T-helper 2 cell treated with Interferon-gamma antibody and Interleukin-4, amounts not matched to agents 5 μg/mL and 100 μg/mL, for 36 hours (primary cell): ENCODE measurements around the gene CLEC7A.
A peak's percentile ranks its signal among the peaks of the same experiment; 100 is the strongest.

Experiments used
- DNase-seq: peaks from one replicate; pipeline ENCODE4 v3.0.0; 2021; ENCODE audit warnings: low spot score
- H3K27ac Mint-ChIP-seq: one replicate; pipeline ENCODE4 v1.8.0; 2021; ENCODE audit warnings: mild to moderate bottlenecking, mixed read lengths
- H3K27me3 Mint-ChIP-seq: one replicate; pipeline ENCODE4 v1.8.0; 2021; ENCODE audit warnings: low read depth, mixed read lengths
- H3K36me3 Mint-ChIP-seq: one replicate; pipeline ENCODE4 v1.8.0; 2021; ENCODE audit warnings: low read depth, mixed read lengths
- H3K4me1 Mint-ChIP-seq: one replicate; pipeline ENCODE4 v1.8.0; 2021; ENCODE audit warnings: low read depth, mixed read lengths
- H3K4me3 Mint-ChIP-seq: one replicate; pipeline ENCODE4 v1.8.0; 2022; ENCODE audit warnings: mild to moderate bottlenecking, moderate library complexity, mixed read lengths
- H3K9me3 Mint-ChIP-seq: one replicate; pipeline ENCODE4 v1.8.0; 2021; ENCODE audit warnings: mixed read lengths

The CLEC7A gene

DNA sequence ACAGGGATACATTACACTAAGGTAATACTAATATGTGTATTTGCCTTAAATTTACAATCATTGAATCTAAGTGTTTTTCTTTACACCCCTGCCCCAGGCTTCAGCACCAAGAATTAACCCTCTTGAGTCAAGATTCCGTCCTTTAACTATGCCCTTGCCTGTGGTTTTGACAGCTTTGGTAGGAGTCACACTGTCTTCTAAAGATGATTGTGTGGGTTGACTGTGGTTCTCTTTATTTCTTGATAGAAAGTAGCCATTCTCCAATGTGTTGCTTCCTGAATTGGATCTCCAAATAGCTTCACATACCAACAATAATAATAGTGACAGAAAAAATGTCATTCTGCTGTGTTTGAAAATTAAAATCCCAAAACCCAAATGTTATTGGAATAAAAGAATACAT is 3.6 kb downstream of the CLEC7A start:
- H3K36me3 Mint-ChIP-seq, result no peaks in the 10 kb centered on the region
- H3K9me3 Mint-ChIP-seq, result no peaks in the 10 kb centered on the region
- H3K27ac Mint-ChIP-seq, result no peak overlapping the region
- H3K27me3 Mint-ChIP-seq, result peaks cover 38% of the 10 kb centered on the region
- DNase-seq, result no peak
- H3K4me3 Mint-ChIP-seq, result no peak overlapping the region
- H3K4me1 Mint-ChIP-seq, result peaks cover 13% of the 10 kb centered on the region

GRCh38 chr12:10122689-10123088 is 7.3 kb downstream of the CLEC7A start:
- Mint-ChIP-seq H3K9me3 (no peaks in the 10 kb centered on the region), H3K4me3 (no peak overlapping the region), H3K36me3 (no peaks in the 10 kb centered on the region), H3K27ac (no peak overlapping the region), H3K4me1 (no peaks in the 10 kb centered on the region), H3K27me3 (peaks cover 27% of the 10 kb centered on the region)
- no peak for DNase-seq

DNA sequence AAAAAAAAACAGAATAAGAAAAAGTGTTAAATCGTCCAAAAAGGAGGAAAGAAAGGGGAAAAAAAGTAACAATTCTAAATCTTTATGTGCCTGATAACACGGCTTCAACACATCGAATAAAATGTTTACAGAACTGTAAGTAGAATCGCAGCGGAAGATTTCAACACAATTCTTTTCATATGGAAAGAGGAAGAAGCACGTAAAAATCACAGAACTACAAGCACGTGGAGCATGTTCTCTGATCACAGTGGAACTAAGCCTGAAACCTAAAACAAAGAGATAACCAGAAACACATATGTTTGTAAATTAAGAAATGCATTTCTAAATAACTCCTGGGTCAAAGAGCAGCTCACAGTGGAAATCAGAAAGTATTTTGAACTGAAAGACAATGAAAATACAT is 8.7 kb downstream of the CLEC7A start:
- Mint-ChIP-seq H3K4me3 (no peak overlapping the region), H3K4me1 (no peaks in the 10 kb centered on the region), H3K9me3 (no peaks in the 10 kb centered on the region), H3K27me3 (peaks cover 17% of the 10 kb centered on the region), H3K36me3 (no peaks in the 10 kb centered on the region), H3K27ac (no peak overlapping the region)
- DNase-seq, result no peak

- DNase-seq, result no peak
- Mint-ChIP-seq H3K27ac (no peak overlapping the region), H3K9me3 (no peaks in the 10 kb centered on the region), H3K4me3 (no peak overlapping the region), H3K36me3 (no peaks in the 10 kb centered on the region), H3K4me1 (no peaks in the 10 kb centered on the region), H3K27me3 (peaks cover 7% of the 10 kb centered on the region)
Measured at GRCh38 chr12:10119066-10119465, 10.9 kb downstream of the CLEC7A start.

DNA sequence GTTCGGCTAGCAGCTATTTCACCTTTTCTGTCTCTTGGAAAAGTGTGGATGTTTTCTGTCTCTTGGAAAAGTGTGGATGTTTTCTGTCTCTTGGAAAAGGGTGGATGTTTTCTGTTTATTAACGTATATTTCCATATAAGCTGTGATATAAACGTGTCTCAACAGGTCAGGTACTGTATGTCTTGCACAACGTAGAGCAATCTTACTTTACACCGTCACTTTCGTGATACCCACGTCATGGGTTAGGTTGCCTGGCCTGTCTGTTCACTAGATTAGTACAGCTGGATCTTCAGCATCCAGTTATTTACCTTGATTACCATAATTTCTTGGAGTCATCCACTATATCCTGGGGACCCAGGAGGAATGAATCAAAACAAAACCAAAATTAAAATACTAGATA is 14.1 kb downstream of the CLEC7A start:
- no peaks in the 10 kb centered on the region for H3K4me1 Mint-ChIP-seq
- no peak overlapping the region for H3K27ac Mint-ChIP-seq
- peaks cover 7% of the 10 kb centered on the region for H3K27me3 Mint-ChIP-seq
- H3K36me3 Mint-ChIP-seq, result no peaks in the 10 kb centered on the region
- H3K4me3 Mint-ChIP-seq, result no peak overlapping the region
- DNase-seq, result no peak
- H3K9me3 Mint-ChIP-seq, result no peaks in the 10 kb centered on the region

- Mint-ChIP-seq H3K4me3 (no peak overlapping the region), H3K27me3 (peaks cover 7% of the 10 kb centered on the region), H3K27ac (no peak overlapping the region), H3K4me1 (no peaks in the 10 kb centered on the region), H3K9me3 (no peaks in the 10 kb centered on the region), H3K36me3 (no peaks in the 10 kb centered on the region)
- DNase-seq, result no peak
Measured at GRCh38 chr12:10115311-10115710, 14.7 kb downstream of the CLEC7A start.

GRCh38 chr12:10113920-10114319 is 16.1 kb downstream of the CLEC7A start:
- Mint-ChIP-seq H3K4me1 (no peaks in the 10 kb centered on the region), H3K27ac (no peak overlapping the region), H3K9me3 (no peaks in the 10 kb centered on the region), H3K36me3 (no peaks in the 10 kb centered on the region), H3K4me3 (no peak overlapping the region), H3K27me3 (peaks cover 8% of the 10 kb centered on the region)
- no peak for DNase-seq

- DNase-seq, result no peak
- H3K4me3 Mint-ChIP-seq, result no peak overlapping the region
- no peaks in the 10 kb centered on the region for H3K4me1 Mint-ChIP-seq
- no peaks in the 10 kb centered on the region for H3K9me3 Mint-ChIP-seq
- no peak overlapping the region for H3K27ac Mint-ChIP-seq
- no peaks in the 10 kb centered on the region for H3K36me3 Mint-ChIP-seq
- H3K27me3 Mint-ChIP-seq, result peaks cover 7% of the 10 kb centered on the region
Measured at GRCh38 chr12:10113075-10113474, 16.9 kb downstream of the CLEC7A start.

DNA sequence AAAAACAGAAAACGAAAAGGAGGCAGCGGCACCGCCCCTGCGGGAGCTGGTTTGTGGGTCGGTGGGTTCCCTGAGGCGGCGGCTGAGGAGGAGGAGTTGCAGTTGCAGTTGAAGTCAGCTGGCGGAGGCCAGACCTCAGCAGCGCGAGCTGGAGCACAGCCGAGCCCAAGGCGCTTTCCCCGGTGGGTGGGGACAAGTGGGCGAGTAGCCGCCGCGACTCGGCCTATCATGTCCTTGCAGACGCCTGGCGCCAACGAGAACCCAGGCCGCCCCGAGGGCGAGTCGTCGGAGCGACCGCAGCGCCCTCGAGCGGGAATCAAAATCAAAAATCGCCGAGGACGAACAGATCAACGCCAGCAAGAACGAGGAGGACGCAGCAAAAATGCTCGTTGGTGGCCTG is 18.5 kb downstream of the CLEC7A start:
- Mint-ChIP-seq H3K27ac (peak overlapping the region; percentile 58), H3K4me3 (no peak overlapping the region), H3K36me3 (no peaks in the 10 kb centered on the region), H3K4me1 (no peaks in the 10 kb centered on the region), H3K27me3 (peaks cover 10% of the 10 kb centered on the region), H3K9me3 (no peaks in the 10 kb centered on the region)
- no peak for DNase-seq

GRCh38 chr12:10110256-10110844 is 19.6 kb downstream of the CLEC7A start:
- Mint-ChIP-seq H3K9me3 (no peaks in the 10 kb centered on the region), H3K4me3 (no peak overlapping the region), H3K36me3 (no peaks in the 10 kb centered on the region), H3K27ac (no peak overlapping the region), H3K27me3 (peaks cover 16% of the 10 kb centered on the region), H3K4me1 (no peaks in the 10 kb centered on the region)
- no peak for DNase-seq

DNA sequence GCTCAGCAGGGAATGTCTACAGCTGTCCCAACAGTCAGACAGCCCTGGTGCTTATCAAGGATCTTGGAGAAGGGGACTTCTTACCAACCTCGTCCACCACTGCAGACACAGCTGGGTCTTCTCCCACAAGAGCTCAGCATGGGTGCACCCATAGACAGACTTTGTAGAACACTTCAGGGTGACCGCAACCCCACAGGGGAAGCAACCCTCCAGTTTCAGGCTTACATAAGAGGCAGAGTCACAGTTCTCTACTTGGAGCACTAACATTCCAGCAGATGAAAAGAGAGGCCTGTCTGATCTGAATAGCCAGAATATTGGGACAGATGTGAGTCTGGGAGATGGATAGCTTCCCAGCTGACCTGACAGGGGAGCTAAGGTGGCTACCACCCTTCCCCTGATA is 27.7 kb downstream of the CLEC7A start:
- no peaks in the 10 kb centered on the region for H3K9me3 Mint-ChIP-seq
- H3K4me1 Mint-ChIP-seq, result no peaks in the 10 kb centered on the region
- peaks cover 11% of the 10 kb centered on the region for H3K27me3 Mint-ChIP-seq
- no peak overlapping the region for H3K27ac Mint-ChIP-seq
- no peak for DNase-seq
- no peak overlapping the region for H3K4me3 Mint-ChIP-seq
- H3K36me3 Mint-ChIP-seq, result no peaks in the 10 kb centered on the region

DNA sequence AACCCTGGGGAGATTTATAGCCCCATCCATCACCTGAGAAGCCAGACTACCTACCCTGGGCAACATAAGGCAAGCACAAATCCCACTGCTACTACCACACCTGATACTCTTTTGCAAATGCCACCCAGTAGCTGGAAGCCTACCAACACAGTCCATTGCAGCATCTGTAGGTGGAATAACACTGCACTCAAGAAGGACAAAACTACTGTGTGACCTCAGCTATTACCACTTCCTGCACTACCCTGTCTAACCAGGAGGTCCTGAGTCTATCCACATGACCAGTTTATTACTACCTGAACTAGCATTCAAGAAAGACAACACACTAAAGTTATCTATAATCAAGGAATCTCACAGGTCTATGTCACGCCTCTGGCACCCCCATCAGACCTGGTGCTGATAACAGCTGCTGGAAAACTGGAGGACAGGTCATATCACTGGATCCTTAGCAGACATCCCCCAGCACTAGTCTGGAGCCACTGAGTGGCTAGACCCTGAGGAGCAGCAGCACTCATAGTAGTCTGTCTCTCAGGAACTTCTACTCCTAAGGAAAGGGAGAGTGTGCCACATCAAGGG is 28.3 kb downstream of the CLEC7A start:
- Mint-ChIP-seq H3K4me3 (no peak overlapping the region), H3K9me3 (no peaks in the 10 kb centered on the region), H3K27ac (no peak overlapping the region), H3K36me3 (no peaks in the 10 kb centered on the region), H3K27me3 (peaks cover 9% of the 10 kb centered on the region), H3K4me1 (no peaks in the 10 kb centered on the region)
- no peak for DNase-seq

DNA sequence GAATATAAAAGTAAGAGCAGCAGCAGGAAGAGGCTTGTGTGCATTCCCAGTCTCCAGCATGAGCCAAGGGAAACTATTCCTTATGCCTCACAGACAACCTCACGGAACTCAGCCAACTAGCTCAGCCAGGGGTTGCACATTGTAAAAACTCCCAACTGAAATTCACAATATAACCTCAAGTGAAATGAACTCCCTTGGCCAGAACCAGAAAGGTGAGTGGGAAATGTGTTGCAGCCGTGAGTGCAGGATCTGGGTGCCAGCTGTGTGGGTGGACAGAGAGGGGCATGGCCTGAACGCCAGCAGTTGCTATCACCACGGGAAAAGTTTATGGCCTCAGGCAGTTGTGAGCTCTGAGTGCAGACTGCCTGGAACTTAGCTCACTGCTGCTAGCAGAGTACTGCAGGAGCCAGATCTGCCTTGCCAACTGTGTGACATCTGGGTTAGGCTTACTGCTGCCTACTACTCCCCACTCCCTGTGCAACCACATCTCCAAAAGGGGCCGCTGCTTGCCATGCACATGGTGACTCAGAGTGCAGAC is 28.9 kb downstream of the CLEC7A start:
- H3K4me1 Mint-ChIP-seq, result no peaks in the 10 kb centered on the region
- H3K4me3 Mint-ChIP-seq, result no peak overlapping the region
- H3K27ac Mint-ChIP-seq, result no peak overlapping the region
- no peak for DNase-seq
- H3K9me3 Mint-ChIP-seq, result no peaks in the 10 kb centered on the region
- H3K36me3 Mint-ChIP-seq, result no peaks in the 10 kb centered on the region
- H3K27me3 Mint-ChIP-seq, result peaks cover 8% of the 10 kb centered on the region

- no peak within 1 kb of the TSS for H3K27ac Mint-ChIP-seq
- H3K4me1 Mint-ChIP-seq, result no peaks in the 10 kb centered on the region
- H3K4me3 Mint-ChIP-seq, result no peak within 1 kb of the TSS
- no peaks in the 10 kb centered on the region for H3K36me3 Mint-ChIP-seq
- no peaks in the 10 kb centered on the region for H3K9me3 Mint-ChIP-seq
- H3K27me3 Mint-ChIP-seq, result peaks cover 3% of the 10 kb centered on the region
- DNase-seq, result no peak
Measured at GRCh38 chr12:10098791-10099190, 31.2 kb downstream of the CLEC7A start, which contains the start of gene CLEC1A. TSS of gene CLEC1A (minus strand) at chr12:10098985. CDS start at chr12:10098922, 63 bp downstream.

DNA sequence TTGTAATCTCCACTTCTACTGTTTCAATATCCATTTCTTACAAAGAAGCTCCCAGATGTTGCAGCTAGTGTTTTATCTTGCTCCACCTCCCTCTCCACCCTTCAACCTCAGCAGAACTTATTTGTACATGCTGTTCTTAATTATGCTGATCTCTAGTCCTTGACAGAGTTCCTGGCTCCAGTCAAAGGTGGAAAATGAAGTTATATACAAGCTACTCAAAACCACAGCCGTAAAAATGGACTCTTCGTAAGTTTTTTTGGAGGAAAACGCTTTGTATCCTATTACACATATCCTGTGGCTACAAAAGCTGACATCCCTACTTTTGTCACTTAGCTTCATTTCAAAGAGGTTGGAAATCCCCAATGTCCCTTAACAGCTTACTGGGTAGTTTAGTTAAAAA is 32.5 kb downstream of the CLEC7A start:
- Mint-ChIP-seq H3K27ac (no peak overlapping the region), H3K4me3 (no peak overlapping the region), H3K9me3 (no peaks in the 10 kb centered on the region), H3K36me3 (no peaks in the 10 kb centered on the region), H3K27me3 (peaks cover 3% of the 10 kb centered on the region), H3K4me1 (no peaks in the 10 kb centered on the region)
- DNase-seq, result no peak
